ENCODE results near the gene CD99. TPM values are rescaled to one million over a fixed set of nuclear protein-coding genes. Genes with fewer than 3 reads are reported as not detected.

Gene CD99
- total RNA-seq, 1 donor from 2014 or later, result 282 TPM

GRCh38 chrX:2682565-2683177 is 8.4 kb upstream of the CD99 start:
- intact Hi-C loops (cut with DNase I), result no loop called here
- DNase-seq (ENCODE audit: extremely low spot score in 2 of 2), result no peak
- TF ChIP-seq POLR2A (IDR thresholded peaks at IDR 0.05), result no peak
- no peak for TF ChIP-seq POLR2AphosphoS5 (IDR thresholded peaks at IDR 0.05; ENCODE audit: insufficient read depth in 1 of 2, low read depth in 1 of 2)
- TF ChIP-seq CTCF (IDR thresholded peaks at IDR 0.05), result no peak
- Histone ChIP-seq H3K36me3 (no peaks in the 10 kb centered on the region), H3K4me1 (peaks cover 10% of the 10 kb centered on the region), H3K4me3 (no peak overlapping the region), H3K27ac (no peak overlapping the region), H3K9me3 (no peaks in the 10 kb centered on the region), H3K27me3 (no peaks in the 10 kb centered on the region)

GRCh38 chrX:2684256-2684655 is 6.8 kb upstream of the CD99 start:
- TF ChIP-seq POLR2A (IDR thresholded peaks at IDR 0.05) (no peak), CTCF (IDR thresholded peaks at IDR 0.05) (no peak), POLR2AphosphoS5 (IDR thresholded peaks at IDR 0.05; ENCODE audit: insufficient read depth in 1 of 2, low read depth in 1 of 2) (no peak)
- Histone ChIP-seq H3K4me1 (no peaks in the 10 kb centered on the region), H3K4me3 (no peak overlapping the region), H3K27me3 (no peaks in the 10 kb centered on the region), H3K9me3 (no peaks in the 10 kb centered on the region), H3K27ac (no peak overlapping the region), H3K36me3 (no peaks in the 10 kb centered on the region)
- intact Hi-C loops (cut with DNase I), result no loop called here
- DNase-seq (ENCODE audit: extremely low spot score in 2 of 2), result no peak

- intact Hi-C loops (cut with DNase I), result no loop called here
Observed at GRCh38 chrX:2685886-2686285, 5.2 kb upstream of the CD99 start.

GRCh38 chrX:2689773-2690666 is 1.1 kb upstream of the CD99 start:
- no peaks in the 10 kb centered on the region for H3K36me3 ChIP-seq
- intact Hi-C loops (cut with DNase I), result no loop called here
- DNase-seq (ENCODE audit: extremely low spot score in 2 of 2), result no peak
- TF ChIP-seq CTCF (IDR thresholded peaks at IDR 0.05), result no peak
- no peak for TF ChIP-seq POLR2AphosphoS5 (IDR thresholded peaks at IDR 0.05; ENCODE audit: insufficient read depth in 1 of 2, low read depth in 1 of 2)
- no peak for TF ChIP-seq POLR2A (IDR thresholded peaks at IDR 0.05)
- peak overlapping the region; percentile 69 for H3K27ac ChIP-seq
- no peaks in the 10 kb centered on the region for H3K9me3 ChIP-seq
- H3K4me1 ChIP-seq, result peaks cover 27% of the 10 kb centered on the region
- peak overlapping the region; percentile 92 to 94 for H3K4me3 ChIP-seq
- H3K27me3 ChIP-seq, result no peaks in the 10 kb centered on the region

More at GRCh38 chrX:2685886-2686285, 5.2 kb upstream of the CD99 start:
- H3K27me3 ChIP-seq, result no peaks in the 10 kb centered on the region
- H3K4me3 ChIP-seq, result no peak overlapping the region
- DNase-seq (ENCODE audit: extremely low spot score in 2 of 2), result no peak
- TF ChIP-seq CTCF (IDR thresholded peaks at IDR 0.05) (no peak), POLR2A (IDR thresholded peaks at IDR 0.05) (no peak), POLR2AphosphoS5 (IDR thresholded peaks at IDR 0.05; ENCODE audit: insufficient read depth in 1 of 2, low read depth in 1 of 2) (no peak)
- no peaks in the 10 kb centered on the region for H3K9me3 ChIP-seq
- no peak overlapping the region for H3K27ac ChIP-seq
- no peaks in the 10 kb centered on the region for H3K4me1 ChIP-seq
- no peaks in the 10 kb centered on the region for H3K36me3 ChIP-seq

Data from vagina (tissue), 2 donors.